Measurements from ENCODE around the gene SLC18A2.
"Not testable (repeated sequence)": the region's sequence is repeated elsewhere in the genome, so short reads cannot be mapped to it uniquely, and the experiment has no call there.

Gene SLC18A2

GRCh38 chr10:117262291-117262902 is 21.5 kb downstream of the SLC18A2 start:
- no peak for DNase-seq (ENCODE audit: low read depth, low spot score)

GRCh38 chr10:117262903-117263293 is 22.0 kb downstream of the SLC18A2 start:
- DNase-seq (ENCODE audit: low read depth, low spot score), result no peak

GRCh38 chr10:117264782-117265181 is 23.9 kb downstream of the SLC18A2 start:
- DNase-seq (ENCODE audit: low read depth, low spot score), result no peak

- DNase-seq (ENCODE audit: low read depth, low spot score), result no peak
Measured at GRCh38 chr10:117266400-117266799, 25.5 kb downstream of the SLC18A2 start.

- no peak for DNase-seq (ENCODE audit: low read depth, low spot score)
Measured at GRCh38 chr10:117266812-117267211, 25.9 kb downstream of the SLC18A2 start.

- DNase-seq (ENCODE audit: low read depth, low spot score), result no peak
Measured at GRCh38 chr10:117268258-117268657, 27.3 kb downstream of the SLC18A2 start.

GRCh38 chr10:117268907-117269306 is 28.0 kb downstream of the SLC18A2 start:
- no peak for DNase-seq (ENCODE audit: low read depth, low spot score)

GRCh38 chr10:117271427-117271826 is 30.5 kb downstream of the SLC18A2 start:
- no peak for DNase-seq (ENCODE audit: low read depth, low spot score)

- no peak for DNase-seq (ENCODE audit: low read depth, low spot score)
Measured at GRCh38 chr10:117272195-117273076, 31.5 kb downstream of the SLC18A2 start.

- no peak for DNase-seq (ENCODE audit: low read depth, low spot score)
Measured at GRCh38 chr10:117273980-117274379, 33.1 kb downstream of the SLC18A2 start.

GRCh38 chr10:117274509-117274908 is 33.6 kb downstream of the SLC18A2 start:
- no peak for DNase-seq (ENCODE audit: low read depth, low spot score)

GRCh38 chr10:117275121-117275520 is 34.2 kb downstream of the SLC18A2 start:
- DNase-seq (ENCODE audit: low read depth, low spot score), result no peak

- DNase-seq (ENCODE audit: low read depth, low spot score), result no peak
Measured at GRCh38 chr10:117277675-117278074, 36.8 kb downstream of the SLC18A2 start.

- no peak for DNase-seq (ENCODE audit: low read depth, low spot score)
Measured at GRCh38 chr10:117284716-117285494, 44.0 kb downstream of the SLC18A2 start.

- DNase-seq (ENCODE audit: low read depth, low spot score), result not testable (repeated sequence)
Measured at GRCh38 chr10:117290872-117291271, 50.0 kb downstream of the SLC18A2 start.

- DNase-seq (ENCODE audit: low read depth, low spot score), result no peak
Measured at GRCh38 chr10:117294039-117294645, 53.2 kb downstream of the SLC18A2 start.

- DNase-seq (ENCODE audit: low read depth, low spot score), result no peak
Measured at GRCh38 chr10:117294735-117295134, 53.8 kb downstream of the SLC18A2 start.

GRCh38 chr10:117298219-117298618 is 57.3 kb downstream of the SLC18A2 start:
- no peak for DNase-seq (ENCODE audit: low read depth, low spot score)

- no peak for DNase-seq (ENCODE audit: low read depth, low spot score)
Measured at GRCh38 chr10:117299435-117299834, 58.5 kb downstream of the SLC18A2 start.

- DNase-seq (ENCODE audit: low read depth, low spot score), result no peak
Measured at GRCh38 chr10:117300671-117301070, 59.8 kb downstream of the SLC18A2 start.

- not testable (repeated sequence) for DNase-seq (ENCODE audit: low read depth, low spot score)
Measured at GRCh38 chr10:117303451-117303850, 62.5 kb downstream of the SLC18A2 start.

GRCh38 chr10:117306674-117307073 is 65.8 kb downstream of the SLC18A2 start:
- DNase-seq (ENCODE audit: low read depth, low spot score), result no peak
